DMS 273 treated with DMSO at 0.1 percent for 48 hours (cell line): ENCODE results near the gene SP6.

ENCODE experiments used
- DNase-seq: peaks from one replicate; lab custom pipeline; 2025; lab: John Stamatoyannopoulos, UW

SP6 gene

GRCh38 chr17:47879776-47880454 lies 29.0 kb upstream of the SP6 start:
- no peak for DNase-seq

GRCh38 chr17:47879028-47879585 lies 28.1 kb upstream of the SP6 start:
- no peak for DNase-seq

- DNase-seq, result no peak
Measured at GRCh38 chr17:47878203-47879027, 27.5 kb upstream of the SP6 start.

GRCh38 chr17:47877368-47878034 lies 26.5 kb upstream of the SP6 start:
- no peak for DNase-seq

GRCh38 chr17:47875011-47875985 lies 24.3 kb upstream of the SP6 start:
- DNase-seq, result no peak

- no peak for DNase-seq
Measured at GRCh38 chr17:47873200-47874090, 22.5 kb upstream of the SP6 start.

GRCh38 chr17:47872651-47873161 lies 21.7 kb upstream of the SP6 start:
- no peak for DNase-seq

GRCh38 chr17:47872019-47872650 lies 21.2 kb upstream of the SP6 start:
- DNase-seq, result no peak

GRCh38 chr17:47871048-47871447 lies 20.1 kb upstream of the SP6 start:
- DNase-seq, result no peak

GRCh38 chr17:47870056-47870455 lies 19.1 kb upstream of the SP6 start:
- no peak for DNase-seq

- no peak for DNase-seq
Measured at GRCh38 chr17:47869114-47869513, 18.2 kb upstream of the SP6 start.

- DNase-seq, result no peak
Measured at GRCh38 chr17:47867813-47868533, 17.0 kb upstream of the SP6 start.

GRCh38 chr17:47866941-47867340 lies 16.0 kb upstream of the SP6 start:
- DNase-seq, result no peak

GRCh38 chr17:47864791-47865216 lies 13.8 kb upstream of the SP6 start:
- no peak for DNase-seq

- DNase-seq, result no peak
Measured at GRCh38 chr17:47862621-47863440, 11.9 kb upstream of the SP6 start.

GRCh38 chr17:47860386-47860785 lies 9.4 kb upstream of the SP6 start:
- no peak for DNase-seq

GRCh38 chr17:47857551-47858455 lies 6.8 kb upstream of the SP6 start:
- no peak for DNase-seq
